K562 (cell line): Measurements from ENCODE around the gene TMEM248. TPM values are rescaled to one million over a fixed set of nuclear protein-coding genes. Genes with fewer than 3 reads are reported as not detected.
A peak's percentile ranks its signal among the peaks of the same experiment; 100 is the strongest.

ENCODE experiments used
- ATAC-seq: fragments of 200-7000 bp; cut with Tn5 transposase; 3 replicates; pipeline ENCODE4 v1.9.1; 2020; ENCODE audit warnings: moderate library complexity
- BruUV-seq: library from RNA; stranded (reverse); fragments of 400-500 nt; replicated peaks from 2 replicates; lab custom pipeline; 2021; lab: Mats Ljungman, UMichigan
- CTCF ChIA-PET: fragments of 300-600 bp; formaldehyde crosslinking; extraction: SDS; loops from one replicate; lab custom pipeline; 2021; ENCODE audit warnings: low intra/inter-chr PET ratio; lab: Yijun Ruan, JAX
- POLR2A ChIA-PET: fragments of 300-600, 350-650 bp; sonication (Branson Sonifier 250); formaldehyde crosslinking; extraction: SDS; loops from one replicate; lab custom pipeline; 2021; ENCODE audit warnings: antibody characterized with exemption, inconsistent platforms; lab: Yijun Ruan, JAX
- DNase-seq, 4 experiments: peaks; one replicate each; pipeline versions ENCODE4 v3.0.0 to v3.0.0-alpha.2; 2011 to 2018; ENCODE audit warnings: low spot score in 3 of 4, mixed read lengths in 3 of 4; ENCODE audit errors: extremely low read depth in 1 of 4
- FAIRE-seq: peaks from 2 replicates; lab custom pipeline; 2011; peaks lifted over from hg19 to GRCh38; lab: Jason Lieb, UNC
- H2AFZ ChIP-seq: 2 replicates; pipeline ENCODE4 v1.6.0; 2011; ENCODE audit warnings: low read depth, low read length, control low read depth, inconsistent platforms
- H3K27ac ChIP-seq: fragments of 200-600 bp; 3 replicates; pipeline ENCODE4 v1.8.0; 2011; ENCODE audit warnings: low read depth, mild to moderate bottlenecking, control low read depth, inconsistent platforms, low read length, moderate library complexity, mixed read lengths; ENCODE audit errors: extremely low read depth
- H3K27me3 ChIP-seq, 2 experiments: fragments of 300-600 bp in 1 of 2; 2 replicates in 1 of 2; 3 replicates in 1 of 2; pipeline versions ENCODE4 v1.6.0 to v1.8.0; 2011; ENCODE audit warnings: inconsistent platforms in 2 of 2, low read length in 2 of 2, mild to moderate bottlenecking in 1 of 2, mixed read lengths in 1 of 2, moderate library complexity in 1 of 2; ENCODE audit not compliant: control insufficient read depth in 2 of 2, insufficient read depth in 2 of 2
- H3K36me3 ChIP-seq: fragments of 300-600 bp; 3 replicates; pipeline ENCODE4 v1.8.0; 2011; ENCODE audit warnings: mild to moderate bottlenecking, low read length, inconsistent platforms; ENCODE audit not compliant: control insufficient read depth, insufficient read depth
- H3K4me1 ChIP-seq, 2 experiments: fragments of 200-600 bp in 1 of 2; replicated peaks in 1 of 2; 2 replicates in 1 of 2; 3 replicates in 1 of 2; pipeline versions ENCODE4 v1.5.1 to v1.8.0; 2011; ENCODE audit warnings: inconsistent platforms in 2 of 2, low read length in 2 of 2, mild to moderate bottlenecking in 1 of 2, mixed read lengths in 1 of 2, moderate library complexity in 1 of 2; ENCODE audit not compliant: control insufficient read depth in 2 of 2, insufficient read depth in 2 of 2
- H3K4me2 ChIP-seq: 2 replicates; pipeline ENCODE4 v1.6.1; 2011; ENCODE audit warnings: low read length, control low read depth, inconsistent platforms, mixed read lengths; ENCODE audit not compliant: insufficient read depth
- H3K4me3 ChIP-seq: fragments of 200-600 bp; sonication (generic), shearing (Covaris generic); 2 replicates; pipeline ENCODE4 v1.5.1; 2016; ENCODE audit warnings: control low read depth, inconsistent platforms
- H3K79me2 ChIP-seq: fragments of 200-600 bp; 3 replicates; pipeline ENCODE4 v1.8.0; 2011; ENCODE audit warnings: low read length, inconsistent platforms; ENCODE audit not compliant: control insufficient read depth, insufficient read depth
- H3K9ac ChIP-seq, 2 experiments: 2 replicates each; pipeline versions ENCODE4 v1.6.0 to v1.6.1; 2011; ENCODE audit warnings: low read depth in 2 of 2, low read length in 2 of 2, control low read depth in 1 of 2, inconsistent platforms in 1 of 2, mild to moderate bottlenecking in 1 of 2, mixed read lengths in 1 of 2; ENCODE audit not compliant: insufficient read depth in 1 of 2
- H3K9me1 ChIP-seq: one replicate; pipeline ENCODE4 v1.6.0; 2011; ENCODE audit warnings: inconsistent platforms, mild to moderate bottlenecking, low read length, moderate library complexity; ENCODE audit not compliant: control insufficient read depth, insufficient read depth
- H3K9me3 ChIP-seq: replicated peaks from 2 replicates; pipeline ENCODE4 v1.5.1; 2011; ENCODE audit warnings: low read depth, low read length, inconsistent platforms; ENCODE audit not compliant: control insufficient read depth, insufficient read depth
- H4K20me1 ChIP-seq: replicated peaks from 2 replicates; pipeline ENCODE4 v1.6.1; 2011; ENCODE audit warnings: low read length, inconsistent platforms, mixed read lengths; ENCODE audit not compliant: control insufficient read depth, insufficient read depth
- ZC3H4 ChIP-seq: sonication (generic); formaldehyde crosslinking; IDR thresholded peaks from 2 replicates; pipeline ENCODE4 v1.9.0; 2021; ENCODE audit warnings: missing genetic modification reagents, borderline replicate concordance
- WGBS: fragments of 100-300 bp; shearing (Covaris generic); methylation state at CpG from one replicate; pipeline ENCODE4 v1.1.6; 2016; ENCODE audit warnings: low coverage, mixed read lengths; ENCODE audit not compliant: insufficient coverage; ENCODE audit errors: missing lambda C conversion rate; 5-methylcytosine and 5-hydroxymethylcytosine counted together
- in situ Hi-C: fragments of 300-500 bp; cut with MboI; formaldehyde crosslinking; loops from 4 replicates; pipeline ENCODE4 v1.15.0; 2018; ENCODE audit warnings: inconsistent platforms, mixed read lengths
- intact Hi-C: fragments of 100-400 bp; cut with micrococcal nuclease; formaldehyde crosslinking; loops from 2 replicates; pipeline ENCODE4 v1.14.2; 2022
- polyA plus RNA-seq, 8 experiments: library from polyadenylated mRNA; depleted of rRNA in 4 of 8; stranded (reverse) in 5 of 8; unstranded in 3 of 8; fragments of >200 nt; fragmentation: Nextera tagmentation in 2 of 8; fragmentation: Illumina TruSeq in 1 of 8; extraction: Ambion mirVana in 2 of 8; extraction: Trizol in 1 of 8; gene quantifications; 2 replicates each; pipeline versions ENCODE4 v1.2.1 to v1.2.3, GENCODE V29; 2011 to 2014; ENCODE audit warnings: inconsistent platforms in 1 of 8, missing spikeins in 1 of 8
- total RNA-seq, 7 experiments: library from RNA; depleted of rRNA in 6 of 7; stranded (reverse); fragments of >200 nt in 6 of 7; fragmentation: Illumina TruSeq in 2 of 7; extraction: Trizol in 2 of 7; gene quantifications; 2 replicates each; pipeline versions ENCODE4 v1.2.1 to v1.2.3, GENCODE V29; 2011 to 2021; ENCODE audit warnings: low replicate concordance in 1 of 7
- TF ChIP-seq, protein P1 (sequence below), 3 experiments: fragments of 200-800 bp in 1 of 3; sonication (Bioruptor generic) in 1 of 3; sonication (generic) in 1 of 3; formaldehyde crosslinking in 1 of 3; IDR thresholded peaks; 2 replicates each; pipeline versions ENCODE4 v1.6.1 to v1.8.0; 2016 to 2022; ENCODE audit warnings: mild to moderate bottlenecking in 2 of 3, missing compliant biosample characterization in 2 of 3, missing genetic modification characterization in 2 of 3, missing genetic modification reagents in 1 of 3

The TMEM248 gene
- total and polyA plus RNA-seq, 9 of the 15 experiments (the other 6 are each of a cell fraction or from before 2014, with no cell fraction given): 6.3 to 132 (median 64.4) TPM

DNA sequence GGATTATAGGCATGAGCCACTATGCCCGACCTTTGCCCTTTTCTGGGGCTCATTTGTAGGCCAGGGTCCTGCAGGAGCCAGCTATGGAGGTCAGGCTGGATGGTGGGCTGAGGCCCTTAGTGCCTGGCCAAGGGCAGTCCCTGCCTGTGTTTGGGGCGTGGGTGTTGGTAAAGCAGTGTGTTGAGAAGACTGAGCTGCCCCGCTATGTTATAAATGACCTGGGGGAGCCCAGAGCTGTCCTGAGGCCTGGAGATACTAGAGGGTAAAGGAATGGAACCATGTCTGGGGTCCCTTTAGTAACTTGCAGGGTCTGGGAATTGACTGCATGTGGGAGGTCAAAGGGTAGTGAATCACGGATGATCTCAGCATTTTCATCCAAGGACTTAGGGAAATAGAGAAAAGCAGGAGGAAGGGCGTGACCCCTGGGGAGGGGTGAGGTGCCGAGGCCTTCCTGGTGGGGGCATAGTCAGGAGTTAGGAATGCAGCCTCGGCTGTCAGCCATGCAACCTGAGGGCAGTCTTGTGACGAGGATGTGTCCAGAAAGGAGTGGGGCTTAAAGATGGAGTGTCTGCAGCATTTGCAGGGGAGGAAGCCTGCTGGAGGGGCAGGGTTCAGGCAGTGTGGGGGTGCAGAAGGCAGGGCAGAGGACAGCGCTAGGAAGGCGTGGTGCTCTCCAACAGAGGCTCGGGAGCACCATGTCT lies 31.5 kb downstream of the TMEM248 start:
- DNase-seq: no peak
- H3K9me3 ChIP-seq: no peaks in the 10 kb centered on the region
- no peaks in the 10 kb centered on the region for H3K79me2 ChIP-seq
- peaks cover 0 to 4% of the 10 kb centered on the region in 2 experiments; a peak in 1 of 5 replicates for H3K4me1 ChIP-seq
- no peak overlapping the region for H3K27ac ChIP-seq
- POLR2A ChIA-PET: interaction anchor here (0.7 to 0.8 kb wide), 3 partner anchors 8 to 28 kb away, joined by 3 read pairs; no protein-coding TSS in a partner anchor
- WGBS: 84% methylated on average over 11 of the region's 11 CpGs
- in situ Hi-C loops: no loop called here
- H4K20me1 ChIP-seq: no peaks in the 10 kb centered on the region
- intact Hi-C loops: no loop called here
- no peak overlapping the region for H2AFZ ChIP-seq
- CTCF ChIA-PET: no interaction called here
- no TSS peak for BruUV-seq
- peak; percentile 49 for ATAC-seq
- H3K27me3 ChIP-seq: no peaks in the 10 kb centered on the region
- TF ChIP-seq ZC3H4: no peak
- TF ChIP-seq, protein P1, sequence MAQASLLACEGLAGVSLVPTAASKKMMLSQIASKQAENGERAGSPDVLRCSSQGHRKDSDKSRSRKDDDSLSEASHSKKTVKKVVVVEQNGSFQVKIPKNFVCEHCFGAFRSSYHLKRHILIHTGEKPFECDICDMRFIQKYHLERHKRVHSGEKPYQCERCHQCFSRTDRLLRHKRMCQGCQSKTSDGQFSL (CRISPR knock-in tag; IDR thresholded peaks at IDR 0.05): peak; percentile 76; the same call in 1 of the 2 replicates
- TF ChIP-seq, protein P1 (tag; IDR thresholded peaks at IDR 0.05): 0 out of 4 replicates have a peak, but pooled peaks of 1 of the 2 experiments have one; percentile 52
- H3K4me3 ChIP-seq: no peak overlapping the region
- H3K36me3 ChIP-seq: peaks cover 92% of the 10 kb centered on the region
- H3K9me1 ChIP-seq: peaks cover 3% of the 10 kb centered on the region
- no peak for FAIRE-seq
- peak overlapping the region in 1 of 2 experiments; percentile 77; a peak in 2 of 4 replicates for H3K9ac ChIP-seq
- no peak overlapping the region for H3K4me2 ChIP-seq
